HG02763 (cell line): ENCODE data around the gene MBP.
"Not testable (repeated sequence)": the region's sequence is repeated elsewhere in the genome, so short reads cannot be mapped to it uniquely, and the experiment has no call there.

ENCODE experiments used
- ATAC-seq: cut with Tn5 transposase; IDR thresholded peaks from one replicate; pipeline ENCODE4 v1.9.1; 2021; ENCODE audit warnings: mild to moderate bottlenecking, moderate library complexity; ENCODE audit not compliant: unreplicated experiment

The MBP gene

GRCh38 chr18:76957384-76958355, 174.9 kb downstream of the MBP start:
- ATAC-seq = no peak

GRCh38 chr18:76956648-76957047, 175.9 kb downstream of the MBP start:
- no peak for ATAC-seq

GRCh38 chr18:76955524-76956170, 176.9 kb downstream of the MBP start:
- ATAC-seq = no peak

GRCh38 chr18:76953583-76954233, 178.9 kb downstream of the MBP start:
- ATAC-seq = no peak

- no peak for ATAC-seq
These were observed 179.4 kb downstream of the MBP start for GRCh38 chr18:76953156-76953555.

- ATAC-seq = no peak
These were observed 179.8 kb downstream of the MBP start for GRCh38 chr18:76952747-76953146.

GRCh38 chr18:76951456-76952247, 180.9 kb downstream of the MBP start:
- ATAC-seq = no peak

GRCh38 chr18:76948345-76948744, 184.2 kb downstream of the MBP start:
- ATAC-seq = no peak

DNA sequence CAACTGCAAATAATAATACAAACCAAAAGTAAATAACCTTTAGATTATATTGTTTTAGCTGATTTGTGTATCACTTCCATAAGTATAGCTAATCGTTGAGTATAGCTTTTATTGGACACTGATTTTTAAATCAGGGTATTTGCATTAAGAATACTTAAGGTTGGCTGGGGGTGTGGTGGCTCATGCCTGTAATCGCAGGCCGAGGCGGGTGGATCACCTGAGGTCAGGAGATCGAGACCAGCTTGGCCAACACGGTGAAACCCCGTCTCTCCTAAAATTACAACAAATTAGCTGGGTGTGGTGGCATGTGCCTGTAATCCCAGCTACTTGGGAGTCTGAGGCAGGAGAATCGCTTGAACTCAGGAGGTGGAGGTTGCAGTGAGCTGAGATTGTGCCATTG, 188.2 kb downstream of the MBP start:
- ATAC-seq = not testable (repeated sequence)

DNA sequence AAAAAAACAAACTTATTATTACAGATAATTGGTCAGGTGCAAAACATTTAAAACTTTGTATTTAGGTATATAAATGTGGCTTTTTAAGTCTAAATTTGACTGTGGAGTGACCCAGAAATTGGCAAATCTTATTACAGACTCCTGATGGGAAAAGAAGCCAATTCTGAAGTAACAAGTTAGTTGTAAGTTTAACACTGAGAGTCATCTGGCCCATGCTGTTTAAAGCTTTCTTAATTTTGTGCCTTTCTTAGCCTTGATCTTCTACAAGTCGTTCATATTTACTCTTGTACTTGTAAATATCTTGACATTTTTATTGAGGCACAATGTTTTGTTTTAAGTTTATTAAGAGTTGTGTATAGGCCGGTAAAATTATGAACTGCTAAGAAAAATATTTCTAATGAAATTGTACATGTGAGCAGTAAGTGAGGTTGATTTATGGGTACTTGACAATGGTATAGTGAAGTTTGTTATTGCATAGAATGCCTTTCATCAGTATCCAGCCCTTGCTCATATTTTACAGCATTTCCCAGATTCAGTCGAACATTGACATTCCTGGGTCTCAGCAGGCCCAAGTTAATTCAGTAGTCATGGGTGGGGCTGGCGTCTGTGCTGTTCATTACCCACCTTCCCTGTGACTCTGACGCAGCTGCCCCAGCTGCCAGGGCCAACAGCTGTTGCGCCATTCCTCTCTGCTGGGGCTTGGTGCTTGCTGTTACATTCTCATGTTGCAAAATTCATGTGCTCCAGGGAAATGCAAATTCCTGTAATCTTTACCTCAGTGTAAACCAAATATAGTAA, 188.8 kb downstream of the MBP start:
- no peak for ATAC-seq

- ATAC-seq = no peak
These were observed 191.3 kb downstream of the MBP start for GRCh38 chr18:76941284-76941683.

GRCh38 chr18:76938619-76939018, 194.0 kb downstream of the MBP start:
- ATAC-seq = no peak

- no peak for ATAC-seq
These were observed 195.0 kb downstream of the MBP start for GRCh38 chr18:76937597-76937996.

DNA sequence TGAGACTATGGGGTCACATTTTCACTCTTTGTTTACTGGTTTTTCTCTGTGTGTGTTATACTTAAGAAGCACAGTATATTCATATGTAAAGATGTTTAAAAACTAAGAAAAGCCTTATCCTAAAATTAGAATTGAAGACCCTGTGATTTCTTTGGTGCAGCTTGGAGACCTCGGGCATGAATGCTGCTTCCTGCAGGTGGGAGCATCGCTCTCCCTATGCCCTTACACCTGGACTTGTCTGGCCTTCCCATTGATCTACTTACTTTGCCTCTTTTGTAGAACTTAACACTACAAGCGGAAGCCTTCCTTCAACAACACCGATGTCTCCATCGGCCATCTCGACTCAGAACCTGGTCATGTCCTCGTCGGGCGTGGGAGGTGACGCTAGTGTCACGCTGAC, 195.7 kb downstream of the MBP start:
- ATAC-seq = no peak

DNA sequence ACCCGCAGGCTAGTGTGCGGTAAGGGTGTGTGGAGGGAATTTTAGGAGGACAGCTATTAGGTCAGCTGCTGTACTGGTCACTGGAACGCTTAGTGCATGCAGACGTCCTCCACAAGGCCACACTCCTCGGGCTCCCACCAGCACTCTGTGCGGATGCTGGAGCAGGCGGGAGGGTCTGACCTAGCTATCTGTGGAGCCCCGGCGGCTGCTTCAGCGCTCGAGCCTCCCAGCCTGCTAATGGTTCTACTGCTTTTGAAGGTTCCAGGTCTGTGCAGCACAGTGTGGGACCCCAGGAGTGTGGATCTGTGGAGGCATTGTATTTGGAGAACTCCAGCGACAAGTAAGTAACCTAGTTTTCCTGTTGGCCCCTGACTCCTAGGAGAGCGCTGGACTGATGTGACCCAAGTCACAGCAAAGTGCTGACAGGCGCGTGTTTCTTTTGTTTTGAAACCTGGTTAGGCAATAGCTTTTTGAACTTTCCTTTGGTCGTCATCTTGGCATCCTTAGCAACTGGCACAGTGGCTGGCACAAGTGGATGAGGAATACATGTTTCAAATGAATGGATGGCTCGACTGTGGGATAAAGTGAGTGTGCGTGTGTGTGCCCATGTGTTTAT, 196.8 kb downstream of the MBP start:
- no peak for ATAC-seq

- no peak for ATAC-seq
These were observed 200.4 kb downstream of the MBP start for GRCh38 chr18:76932026-76932819.

GRCh38 chr18:76931171-76931570, 201.4 kb downstream of the MBP start:
- no peak for ATAC-seq
